ENCODE data around the gene DNMT3A.

The DNMT3A gene

GRCh38 chr2:25297738-25298137 is 44.0 kb downstream of the DNMT3A start:
- Histone ChIP-seq H3K4me1 (ENCODE audit: control insufficient read depth, insufficient read depth, low read length) (peaks cover 1% of the 10 kb centered on the region), H3K27me3 (ENCODE audit: control insufficient read depth, insufficient read depth, low read length) (no peaks in the 10 kb centered on the region), H3K36me3 (ENCODE audit: control insufficient read depth, insufficient read depth, low read length) (no peaks in the 10 kb centered on the region), H3K4me3 (ENCODE audit: low read length) (no peak overlapping the region), H3K27ac (ENCODE audit: low read length) (no peak overlapping the region), H3K9me3 (ENCODE audit: control insufficient read depth, insufficient read depth, low read length) (no peaks in the 10 kb centered on the region)
- no peak for DNase-seq (ENCODE audit: low read depth, low spot score)
- WGBS (ENCODE audit: insufficient coverage, insufficient read length) = no CpG with 5 or more reads among the region's 7 CpGs

DNA sequence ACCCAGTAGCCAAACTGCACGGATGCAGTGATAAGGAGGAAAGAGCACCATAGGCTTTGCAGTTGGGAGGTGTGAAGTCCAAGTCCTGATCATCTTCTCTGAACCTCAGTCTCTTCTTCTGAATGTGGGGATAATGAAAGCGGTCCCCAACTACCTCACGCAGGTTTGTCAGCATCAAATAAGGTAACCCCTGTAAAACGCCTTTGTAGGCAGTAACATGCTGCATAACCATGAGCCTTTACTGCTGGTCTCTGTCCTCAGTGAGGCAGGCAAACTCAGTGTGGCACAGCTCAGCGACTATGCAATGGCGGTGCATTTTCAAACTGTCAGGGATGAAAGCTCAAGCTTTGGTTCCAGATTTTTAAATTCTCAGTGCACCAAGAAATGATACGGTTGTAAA is 46.1 kb downstream of the DNMT3A start:
- WGBS (ENCODE audit: insufficient coverage, insufficient read length) = no CpG with 5 or more reads among the region's 7 CpGs
- no peak overlapping the region for H3K27ac ChIP-seq (ENCODE audit: low read length)
- no peaks in the 10 kb centered on the region for H3K36me3 ChIP-seq (ENCODE audit: control insufficient read depth, insufficient read depth, low read length)
- H3K4me1 ChIP-seq (ENCODE audit: control insufficient read depth, insufficient read depth, low read length) = peaks cover 1% of the 10 kb centered on the region
- no peak overlapping the region for H3K4me3 ChIP-seq (ENCODE audit: low read length)
- DNase-seq (ENCODE audit: low read depth, low spot score) = no peak
- no peaks in the 10 kb centered on the region for H3K27me3 ChIP-seq (ENCODE audit: control insufficient read depth, insufficient read depth, low read length)
- H3K9me3 ChIP-seq (ENCODE audit: control insufficient read depth, insufficient read depth, low read length) = no peaks in the 10 kb centered on the region

DNA sequence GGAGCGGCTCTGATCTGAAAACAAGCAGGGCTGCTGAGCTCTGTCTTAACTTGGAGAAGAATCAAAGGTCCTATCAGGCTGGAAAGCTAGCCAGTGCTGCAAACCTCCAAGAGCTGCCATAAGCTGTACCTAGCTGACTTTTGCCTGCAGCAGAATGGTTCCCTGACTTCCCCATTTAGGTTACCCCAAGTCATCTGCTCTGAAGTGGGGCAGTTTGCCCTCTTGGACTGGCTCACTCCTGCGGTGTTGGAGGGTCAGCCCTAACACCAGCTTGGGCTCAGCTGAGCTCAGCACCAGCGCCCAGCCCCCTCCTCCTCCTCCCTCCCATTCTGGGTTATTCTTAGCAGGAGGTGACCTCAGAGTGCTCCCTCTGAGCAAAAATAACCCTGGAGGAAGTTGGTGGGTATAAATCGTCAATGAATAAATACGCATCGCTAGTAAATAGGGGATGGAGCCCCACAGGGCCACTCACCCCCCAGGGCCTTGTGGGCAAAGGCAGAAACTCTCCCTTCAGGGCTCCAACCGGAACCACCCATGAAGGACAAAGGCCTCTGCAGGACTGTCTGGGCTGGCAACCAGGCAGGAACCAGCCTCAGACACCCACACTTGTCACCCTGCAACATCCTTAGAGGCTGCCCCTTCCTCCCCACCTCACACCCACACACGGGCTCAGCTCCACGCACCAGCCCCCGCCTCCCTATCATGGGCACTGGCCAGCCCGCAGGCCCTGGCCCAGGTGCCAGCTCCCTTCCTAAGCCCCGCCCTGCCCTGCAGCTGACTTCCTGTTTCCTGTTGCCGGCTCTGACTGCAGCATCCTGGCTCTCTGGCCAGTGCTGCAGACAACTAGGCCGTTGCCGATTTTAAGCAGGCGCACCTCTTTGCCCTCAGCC is 46.9 kb downstream of the DNMT3A start:
- no peak overlapping the region for H3K27ac ChIP-seq (ENCODE audit: low read length)
- H3K4me3 ChIP-seq (ENCODE audit: low read length) = no peak overlapping the region
- no peak for DNase-seq (ENCODE audit: low read depth, low spot score)
- H3K9me3 ChIP-seq (ENCODE audit: control insufficient read depth, insufficient read depth, low read length) = no peaks in the 10 kb centered on the region
- H3K4me1 ChIP-seq (ENCODE audit: control insufficient read depth, insufficient read depth, low read length) = peaks cover 1% of the 10 kb centered on the region
- no peaks in the 10 kb centered on the region for H3K36me3 ChIP-seq (ENCODE audit: control insufficient read depth, insufficient read depth, low read length)
- no CpG with 5 or more reads among the region's 16 CpGs for WGBS (ENCODE audit: insufficient coverage, insufficient read length)
- H3K27me3 ChIP-seq (ENCODE audit: control insufficient read depth, insufficient read depth, low read length) = no peaks in the 10 kb centered on the region

DNA sequence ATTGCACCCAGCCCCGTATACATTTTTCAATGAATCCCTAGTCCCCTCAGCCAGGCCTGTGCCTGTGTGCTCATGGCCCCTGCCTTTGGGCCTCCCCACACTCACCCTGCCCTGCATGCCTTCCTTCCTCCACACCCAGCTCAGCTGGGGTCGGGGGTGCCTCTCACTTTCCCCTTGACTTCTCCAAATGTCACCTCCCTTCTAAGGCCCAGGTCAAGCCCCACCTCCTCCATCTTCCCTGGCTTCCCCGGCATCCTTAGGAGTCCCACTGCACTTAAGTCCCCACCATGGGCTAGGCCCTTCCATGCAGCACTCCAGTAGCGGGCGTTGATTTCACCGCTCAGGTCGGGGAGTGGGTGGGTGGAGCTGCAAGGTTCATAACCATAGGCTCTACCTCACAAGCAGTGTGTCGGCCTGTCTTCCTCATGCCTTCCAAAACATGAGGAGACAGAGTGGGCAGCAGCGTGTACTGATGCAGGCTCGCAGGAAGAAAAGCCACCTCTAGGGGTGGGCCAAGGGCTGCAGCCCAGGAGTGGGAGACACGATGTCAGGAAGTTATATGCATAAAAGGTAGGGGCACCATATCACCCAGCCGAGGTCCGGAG is 47.7 kb downstream of the DNMT3A start:
- peaks cover 1% of the 10 kb centered on the region for H3K4me1 ChIP-seq (ENCODE audit: control insufficient read depth, insufficient read depth, low read length)
- no peak for DNase-seq (ENCODE audit: low read depth, low spot score)
- no peaks in the 10 kb centered on the region for H3K36me3 ChIP-seq (ENCODE audit: control insufficient read depth, insufficient read depth, low read length)
- no peaks in the 10 kb centered on the region for H3K27me3 ChIP-seq (ENCODE audit: control insufficient read depth, insufficient read depth, low read length)
- WGBS (ENCODE audit: insufficient coverage, insufficient read length) = no CpG with 5 or more reads among the region's 13 CpGs
- H3K4me3 ChIP-seq (ENCODE audit: low read length) = no peak overlapping the region
- no peak overlapping the region for H3K27ac ChIP-seq (ENCODE audit: low read length)
- H3K9me3 ChIP-seq (ENCODE audit: control insufficient read depth, insufficient read depth, low read length) = no peaks in the 10 kb centered on the region

- H3K27me3 ChIP-seq (ENCODE audit: control insufficient read depth, insufficient read depth, low read length) = no peaks in the 10 kb centered on the region
- H3K36me3 ChIP-seq (ENCODE audit: control insufficient read depth, insufficient read depth, low read length) = no peaks in the 10 kb centered on the region
- WGBS (ENCODE audit: insufficient coverage, insufficient read length) = no CpG with 5 or more reads among the region's 7 CpGs
- peaks cover 1% of the 10 kb centered on the region for H3K4me1 ChIP-seq (ENCODE audit: control insufficient read depth, insufficient read depth, low read length)
- H3K27ac ChIP-seq (ENCODE audit: low read length) = no peak overlapping the region
- no peak for DNase-seq (ENCODE audit: low read depth, low spot score)
- H3K4me3 ChIP-seq (ENCODE audit: low read length) = no peak overlapping the region
- H3K9me3 ChIP-seq (ENCODE audit: control insufficient read depth, insufficient read depth, low read length) = no peaks in the 10 kb centered on the region
Measured at GRCh38 chr2:25293145-25293544, 48.6 kb downstream of the DNMT3A start.

- no CpG with 5 or more reads among the region's 4 CpGs for WGBS (ENCODE audit: insufficient coverage, insufficient read length)
- Histone ChIP-seq H3K27me3 (ENCODE audit: control insufficient read depth, insufficient read depth, low read length) (no peaks in the 10 kb centered on the region), H3K9me3 (ENCODE audit: control insufficient read depth, insufficient read depth, low read length) (no peaks in the 10 kb centered on the region), H3K4me1 (ENCODE audit: control insufficient read depth, insufficient read depth, low read length) (peaks cover 1% of the 10 kb centered on the region), H3K27ac (ENCODE audit: low read length) (no peak overlapping the region), H3K36me3 (ENCODE audit: control insufficient read depth, insufficient read depth, low read length) (no peaks in the 10 kb centered on the region), H3K4me3 (ENCODE audit: low read length) (no peak overlapping the region)
- DNase-seq (ENCODE audit: low read depth, low spot score) = no peak
Measured at GRCh38 chr2:25292408-25292807, 49.3 kb downstream of the DNMT3A start.

DNA sequence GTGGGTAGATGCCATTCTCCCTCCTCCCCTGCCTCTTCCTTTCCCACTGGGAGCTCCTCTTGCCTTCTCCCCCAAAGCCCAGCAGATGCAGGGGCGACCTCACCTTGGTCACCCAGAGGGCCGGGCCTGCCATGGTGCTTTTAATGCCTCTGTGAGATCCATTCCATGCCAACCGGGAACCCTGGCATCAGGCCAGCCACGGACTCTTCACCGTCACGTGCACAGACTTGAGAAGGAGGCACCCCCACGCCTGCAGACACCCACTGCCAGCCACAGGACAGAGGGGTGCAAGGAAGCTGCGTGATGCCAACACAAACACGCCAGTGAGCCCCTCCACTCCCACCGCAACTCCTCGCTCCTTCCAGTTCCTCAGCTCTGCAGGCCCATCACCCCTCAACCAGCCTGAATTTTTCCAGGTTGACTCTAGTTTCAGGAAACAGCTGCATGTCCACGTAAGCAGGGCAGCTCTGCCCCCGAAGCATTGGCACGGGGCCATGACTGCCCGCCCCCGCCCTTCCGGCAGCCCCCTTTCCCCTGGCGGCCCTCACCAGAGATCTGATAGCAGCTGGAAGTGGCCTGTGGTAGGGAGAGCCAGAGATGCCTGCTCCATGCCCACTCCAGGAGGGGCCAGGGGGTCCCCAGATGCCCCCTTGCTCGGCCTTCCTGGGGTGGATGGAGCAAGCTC is 50.8 kb downstream of the DNMT3A start:
- Histone ChIP-seq H3K27ac (ENCODE audit: low read length) (no peak overlapping the region), H3K9me3 (ENCODE audit: control insufficient read depth, insufficient read depth, low read length) (no peaks in the 10 kb centered on the region), H3K4me3 (ENCODE audit: low read length) (no peak overlapping the region), H3K27me3 (ENCODE audit: control insufficient read depth, insufficient read depth, low read length) (no peaks in the 10 kb centered on the region), H3K36me3 (ENCODE audit: control insufficient read depth, insufficient read depth, low read length) (no peaks in the 10 kb centered on the region), H3K4me1 (ENCODE audit: control insufficient read depth, insufficient read depth, low read length) (peaks cover 4% of the 10 kb centered on the region)
- DNase-seq (ENCODE audit: low read depth, low spot score) = no peak
- no CpG with 5 or more reads among the region's 19 CpGs for WGBS (ENCODE audit: insufficient coverage, insufficient read length)

DNA sequence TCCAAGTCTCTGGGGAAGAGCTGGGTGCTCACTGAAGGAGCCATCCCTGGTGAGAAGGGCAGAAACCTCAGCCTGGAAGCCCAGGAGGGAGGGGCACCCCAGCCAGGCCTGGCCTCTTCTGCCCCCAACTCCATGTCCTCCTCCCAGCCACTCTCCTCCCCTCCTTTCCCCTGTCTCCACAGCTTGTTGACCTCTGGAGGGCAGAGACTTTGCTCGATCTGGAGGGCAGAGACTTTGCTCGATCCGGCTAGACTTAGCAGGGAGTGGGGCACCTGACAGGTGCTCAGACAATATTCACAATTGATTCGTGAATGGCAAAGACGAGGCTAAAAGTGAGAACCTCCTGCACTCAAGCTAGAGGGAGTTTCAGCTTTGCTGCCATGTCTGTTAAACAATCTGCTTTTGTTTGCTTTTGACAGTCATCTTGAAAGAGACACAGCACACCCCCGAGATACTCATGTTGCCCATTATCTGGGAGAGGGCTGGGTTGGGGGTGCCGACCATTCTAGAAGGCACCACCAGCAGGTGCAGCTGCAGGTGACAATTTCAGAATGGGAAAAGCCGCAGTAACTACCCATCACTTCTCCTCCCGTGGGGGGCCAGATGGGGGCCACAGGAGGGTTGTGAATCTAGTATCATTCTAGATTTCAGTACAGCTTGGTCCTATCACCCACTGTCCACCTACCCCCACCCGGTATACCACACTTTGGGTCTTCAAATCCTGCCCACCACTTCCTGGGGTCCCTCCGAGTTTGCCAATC is 54.8 kb downstream of the DNMT3A start:
- no peak overlapping the region for H3K4me3 ChIP-seq (ENCODE audit: low read length)
- H3K36me3 ChIP-seq (ENCODE audit: control insufficient read depth, insufficient read depth, low read length) = no peaks in the 10 kb centered on the region
- H3K9me3 ChIP-seq (ENCODE audit: control insufficient read depth, insufficient read depth, low read length) = no peaks in the 10 kb centered on the region
- H3K27me3 ChIP-seq (ENCODE audit: control insufficient read depth, insufficient read depth, low read length) = no peaks in the 10 kb centered on the region
- DNase-seq (ENCODE audit: low read depth, low spot score) = no peak
- no CpG with 5 or more reads among the region's 11 CpGs for WGBS (ENCODE audit: insufficient coverage, insufficient read length)
- no peak overlapping the region for H3K27ac ChIP-seq (ENCODE audit: low read length)
- H3K4me1 ChIP-seq (ENCODE audit: control insufficient read depth, insufficient read depth, low read length) = peaks cover 3% of the 10 kb centered on the region; the same call in 1 of the 2 replicates

GRCh38 chr2:25286025-25286400 is 55.7 kb downstream of the DNMT3A start:
- no peaks in the 10 kb centered on the region for H3K36me3 ChIP-seq (ENCODE audit: control insufficient read depth, insufficient read depth, low read length)
- no peak overlapping the region for H3K4me3 ChIP-seq (ENCODE audit: low read length)
- DNase-seq (ENCODE audit: low read depth, low spot score) = no peak

More at GRCh38 chr2:25286025-25286400, 55.7 kb downstream of the DNMT3A start:
- Histone ChIP-seq H3K27me3 (ENCODE audit: control insufficient read depth, insufficient read depth, low read length) (no peaks in the 10 kb centered on the region), H3K9me3 (ENCODE audit: control insufficient read depth, insufficient read depth, low read length) (no peaks in the 10 kb centered on the region), H3K27ac (ENCODE audit: low read length) (no peak overlapping the region), H3K4me1 (ENCODE audit: control insufficient read depth, insufficient read depth, low read length) (peaks cover 3% of the 10 kb centered on the region)
- no CpG with 5 or more reads among the region's 10 CpGs for WGBS (ENCODE audit: insufficient coverage, insufficient read length)
